CD4-positive, alpha-beta T cell treated with Interleukin-21 for 1 hour (primary cell): ENCODE measurements around the gene VSIG10L2.

Experiments used
- DNase-seq: peaks from one replicate; pipeline ENCODE4 v3.0.0-alpha.2; 2020

The VSIG10L2 gene

GRCh38 chr11:125948278-125949051, 2.6 kb downstream of the VSIG10L2 start:
- no peak for DNase-seq

GRCh38 chr11:125949271-125950177, 3.7 kb downstream of the VSIG10L2 start:
- no peak for DNase-seq

GRCh38 chr11:125950178-125950490, 4.3 kb downstream of the VSIG10L2 start:
- no peak for DNase-seq

DNA sequence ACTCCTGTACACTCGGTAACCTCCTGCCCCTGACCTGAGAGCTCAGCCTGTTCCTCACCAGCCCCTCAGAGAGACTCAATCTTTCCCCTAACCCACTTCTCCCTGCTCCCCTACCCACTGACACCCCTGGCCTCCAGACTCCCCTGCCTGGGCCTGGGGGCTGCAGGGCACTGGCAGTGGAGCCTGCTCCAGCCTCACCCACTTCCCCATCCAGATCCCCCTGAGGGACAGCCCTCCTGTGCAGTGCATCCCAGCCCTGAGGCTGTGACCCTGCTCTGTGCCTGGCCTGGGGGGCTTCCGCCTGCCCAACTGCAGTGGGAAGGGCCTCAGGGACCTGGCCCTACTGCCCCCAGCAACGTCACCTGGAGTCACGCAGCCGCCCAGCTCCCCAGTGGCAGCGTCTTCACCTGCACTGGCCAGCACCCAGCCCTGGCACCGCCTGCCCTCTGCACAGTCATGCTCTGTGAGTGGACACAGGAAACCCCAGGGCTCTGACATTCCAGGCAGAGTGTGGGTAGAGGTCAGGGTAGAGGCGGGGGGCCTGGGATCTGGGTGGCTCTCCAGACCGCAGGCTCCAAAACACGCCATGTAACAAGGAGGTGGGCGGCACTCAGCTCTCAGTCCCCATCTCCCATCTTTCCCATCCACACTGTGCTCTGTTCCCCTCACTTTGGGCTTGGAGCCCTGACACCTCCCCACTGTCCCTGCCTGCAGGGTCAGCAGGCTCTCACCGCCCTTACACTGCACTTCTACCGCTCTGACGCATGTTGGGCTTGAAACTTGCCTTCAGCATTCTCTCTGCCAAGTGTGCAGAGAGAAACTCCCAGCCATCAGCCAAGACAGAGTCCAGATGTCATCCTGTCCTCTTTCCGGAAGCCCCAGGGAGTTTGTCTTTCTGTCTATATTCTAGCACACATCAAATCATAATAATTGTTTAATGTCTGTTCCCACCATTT, 5.1 kb downstream of the VSIG10L2 start:
- DNase-seq = no peak

- DNase-seq = no peak
Measured at GRCh38 chr11:125951731-125952130, 5.9 kb downstream of the VSIG10L2 start.

- no peak for DNase-seq
Measured at GRCh38 chr11:125952559-125952958, 6.7 kb downstream of the VSIG10L2 start.

GRCh38 chr11:125952973-125953372, 7.1 kb downstream of the VSIG10L2 start:
- no peak for DNase-seq

DNA sequence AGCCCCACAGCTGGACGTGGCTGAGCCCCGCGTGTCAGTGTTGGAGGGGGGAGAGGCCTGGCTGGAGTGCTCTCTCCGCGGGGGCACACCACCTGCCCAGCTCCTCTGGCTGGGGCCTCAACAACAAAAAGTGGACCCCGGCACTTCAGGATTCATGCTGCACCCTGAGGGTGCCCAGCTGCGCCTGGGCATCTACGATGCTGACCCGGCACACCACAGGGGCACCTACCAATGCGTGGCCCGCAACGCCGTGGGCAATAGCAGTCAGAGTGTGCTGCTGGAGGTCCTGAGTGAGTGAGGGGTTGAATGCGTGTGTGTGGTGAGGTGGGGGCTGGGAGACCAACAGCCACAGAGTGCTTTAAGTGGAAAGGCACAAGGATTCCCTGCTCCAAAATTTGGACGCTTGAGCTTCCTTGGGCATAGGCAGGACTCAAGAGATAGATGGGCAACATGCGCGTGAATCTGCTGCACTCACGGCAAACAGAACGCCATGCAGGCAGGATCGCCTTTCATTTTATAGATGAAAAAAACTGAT, 7.6 kb downstream of the VSIG10L2 start:
- no peak for DNase-seq

GRCh38 chr11:125954123-125954944, 8.5 kb downstream of the VSIG10L2 start:
- DNase-seq = no peak

DNA sequence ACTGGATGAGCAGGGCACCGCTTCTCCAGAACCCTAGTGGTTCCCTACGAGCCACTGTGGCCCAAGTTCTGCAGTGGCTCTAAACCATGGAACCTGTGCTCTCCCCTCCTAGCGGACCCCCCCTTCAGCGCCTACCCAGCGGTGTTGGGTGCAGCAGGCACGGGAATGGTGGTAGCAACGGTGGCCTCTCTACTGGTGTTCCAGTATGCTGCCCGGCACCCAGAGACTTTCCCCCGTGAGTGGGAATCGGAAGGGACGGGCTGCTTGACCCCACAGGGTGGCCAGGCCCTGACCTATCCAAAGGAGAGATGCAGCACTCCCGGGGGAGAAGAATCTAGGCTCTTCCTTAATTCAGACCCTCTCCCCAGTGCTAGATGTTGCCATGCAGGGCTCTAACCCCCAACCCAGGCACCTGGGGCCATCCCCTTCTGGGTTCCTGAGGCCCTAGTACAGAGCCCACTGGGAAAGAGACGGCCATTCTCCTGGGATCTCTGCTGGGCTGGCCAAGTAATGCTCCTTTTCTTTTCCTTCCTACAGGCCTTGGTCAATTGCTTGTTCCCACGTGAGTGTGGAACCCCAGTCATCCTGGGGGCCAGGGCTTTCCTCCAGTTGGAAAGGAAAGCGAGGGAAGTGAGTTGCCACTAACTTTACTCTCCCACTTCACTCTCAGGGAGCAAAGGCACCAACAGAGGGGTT, 9.2 kb downstream of the VSIG10L2 start:
- no peak for DNase-seq

GRCh38 chr11:125955856-125956255, 10.0 kb downstream of the VSIG10L2 start:
- no peak for DNase-seq

- DNase-seq = no peak
Measured at GRCh38 chr11:125956391-125957134, 10.7 kb downstream of the VSIG10L2 start.

DNA sequence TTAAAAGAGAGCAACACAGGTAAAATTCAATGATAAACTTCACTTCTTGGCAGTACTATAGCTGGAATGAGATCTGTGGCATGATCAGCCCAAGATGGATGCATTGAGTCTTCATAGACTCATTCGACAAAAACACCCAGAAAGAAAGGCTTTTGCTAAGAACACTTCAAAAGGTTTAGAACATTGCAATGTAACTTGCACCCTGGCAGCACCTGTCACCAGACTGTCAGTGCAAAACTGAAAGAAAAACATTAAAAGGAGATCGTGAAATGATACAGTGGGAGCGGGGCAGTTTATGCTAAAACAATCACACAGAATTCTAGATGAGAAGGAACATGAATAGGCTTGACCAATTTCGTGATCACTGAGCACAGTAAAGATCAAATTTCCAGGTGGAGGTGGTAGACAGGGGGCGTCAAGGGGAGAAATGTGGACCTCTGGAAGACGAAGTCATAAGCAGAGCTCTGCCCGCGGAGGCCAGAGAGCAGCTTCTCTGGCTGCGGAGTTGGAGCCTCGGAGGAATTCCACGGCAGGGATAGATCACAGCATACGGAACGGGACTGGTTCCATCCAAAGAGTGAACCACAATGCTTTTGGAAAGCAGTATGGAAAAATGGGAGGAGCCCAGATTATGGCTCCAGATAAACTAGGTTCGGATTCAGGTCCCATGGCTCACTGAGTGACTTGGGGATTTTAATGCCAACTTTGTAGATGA, 11.9 kb downstream of the VSIG10L2 start:
- no peak for DNase-seq

GRCh38 chr11:125958872-125959400, 13.1 kb downstream of the VSIG10L2 start:
- no peak for DNase-seq

DNA sequence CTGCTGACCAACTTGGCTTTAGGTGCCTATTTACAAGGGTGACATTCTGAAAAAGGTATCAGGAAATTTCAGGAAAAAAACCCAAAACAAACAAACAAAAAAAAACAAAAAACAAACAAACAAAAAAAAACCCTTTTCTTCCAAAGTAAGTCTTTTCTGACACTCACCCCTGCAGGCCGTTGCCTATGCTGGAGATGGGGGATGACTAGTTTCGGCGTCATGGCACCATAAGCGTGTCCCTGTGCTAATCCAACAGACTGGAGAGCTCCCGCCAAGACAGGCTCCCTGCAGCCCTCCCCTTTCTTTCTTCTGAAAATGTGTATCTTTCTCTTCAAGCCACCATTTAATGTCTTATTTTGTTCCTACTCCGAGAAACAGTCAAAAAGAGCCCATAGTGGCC, 13.7 kb downstream of the VSIG10L2 start:
- DNase-seq = no peak

DNA sequence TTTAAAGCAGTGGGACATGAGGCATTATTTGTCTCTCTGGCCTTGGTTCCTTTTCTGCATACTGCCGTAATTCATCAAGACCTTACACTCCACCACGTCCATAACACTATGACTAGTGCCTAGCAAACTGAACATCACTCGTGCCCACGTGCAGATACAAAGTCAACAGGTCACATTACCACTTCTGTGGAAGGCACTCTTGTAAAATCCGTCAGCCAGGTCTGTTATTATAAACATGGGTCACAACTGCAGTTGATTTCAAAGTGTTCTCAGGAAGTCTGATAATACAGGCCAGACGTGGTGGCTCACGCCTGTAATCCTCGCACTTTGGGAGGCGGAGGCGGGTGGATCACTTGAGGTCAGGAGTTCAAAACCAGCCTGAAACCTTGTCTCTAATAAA, 14.1 kb downstream of the VSIG10L2 start:
- DNase-seq = no peak

GRCh38 chr11:125960771-125961170, 14.9 kb downstream of the VSIG10L2 start:
- DNase-seq = no peak

- DNase-seq = no peak
Measured at GRCh38 chr11:125967515-125967914, 21.7 kb downstream of the VSIG10L2 start.

- no peak for DNase-seq
Measured at GRCh38 chr11:125968354-125968753, 22.5 kb downstream of the VSIG10L2 start.
